Ishikawa (cell line): ENCODE data around the gene SPZ1.

ENCODE experiments used
- CEBPB ChIP-seq: IDR thresholded peaks from 2 replicates; pipeline ENCODE4 v1.6.1; 2012
- CREB1 ChIP-seq: IDR thresholded peaks from 2 replicates; pipeline ENCODE4 v1.6.1; 2012; ENCODE audit warnings: low read depth
- EGR1 ChIP-seq: IDR thresholded peaks from 2 replicates; pipeline ENCODE4 v1.6.1; 2012
- EP300 ChIP-seq: IDR thresholded peaks from 2 replicates; pipeline ENCODE4 v1.6.1; 2012; ENCODE audit warnings: borderline replicate concordance
- FOXM1 ChIP-seq: IDR thresholded peaks from 2 replicates; pipeline ENCODE4 v1.6.1; 2012; ENCODE audit warnings: low read depth, borderline replicate concordance
- MAX ChIP-seq: IDR thresholded peaks from 2 replicates; pipeline ENCODE4 v1.6.1; 2012
- NFIC ChIP-seq: IDR thresholded peaks from 2 replicates; pipeline ENCODE4 v1.6.1; 2012
- RAD21 ChIP-seq: IDR thresholded peaks from 2 replicates; pipeline ENCODE4 v1.6.1; 2012; ENCODE audit warnings: low read depth
- TAF1 ChIP-seq: IDR thresholded peaks from 2 replicates; pipeline ENCODE4 v1.6.1; 2012; ENCODE audit warnings: low read depth, mild to moderate bottlenecking
- TCF12 ChIP-seq: IDR thresholded peaks from 2 replicates; pipeline ENCODE4 v1.6.1; 2012; ENCODE audit warnings: low read depth
- TEAD4 ChIP-seq: IDR thresholded peaks from 2 replicates; pipeline ENCODE4 v1.6.1; 2012
- YY1 ChIP-seq: IDR thresholded peaks from 2 replicates; pipeline ENCODE4 v1.6.1; 2012; ENCODE audit warnings: low read depth
- ZBTB7A ChIP-seq: IDR thresholded peaks from 2 replicates; pipeline ENCODE4 v1.6.1; 2012; ENCODE audit warnings: low read depth
- TF ChIP-seq, protein P1 (sequence below): IDR thresholded peaks from 2 replicates; pipeline ENCODE4 v1.6.1; 2012
- TF ChIP-seq, protein P2 (sequence below): IDR thresholded peaks from 2 replicates; pipeline ENCODE4 v1.6.1; 2012; ENCODE audit warnings: low read depth, mild to moderate bottlenecking

Gene SPZ1

DNA sequence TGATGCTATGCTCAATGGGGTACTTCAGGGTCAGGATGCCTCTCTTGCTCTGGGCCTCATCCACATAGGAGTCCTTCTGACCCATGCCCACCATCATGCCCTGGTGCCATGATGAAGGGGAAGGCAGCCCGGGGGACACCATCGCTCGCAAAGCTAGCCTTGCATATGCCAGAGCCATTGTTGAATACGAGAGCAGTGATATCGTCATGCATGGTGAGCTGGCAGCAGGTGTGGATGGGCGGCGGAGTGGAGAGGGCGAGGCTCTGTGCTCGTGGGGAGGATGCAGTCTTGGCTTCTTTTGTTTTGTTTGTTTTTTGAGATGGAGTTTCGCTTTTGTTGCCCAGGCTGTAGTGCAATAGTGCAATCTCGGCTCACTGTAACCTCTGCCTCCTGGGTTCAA, 17.2 kb upstream of the SPZ1 start:
- no peak for TF ChIP-seq MAX
- no peak for TF ChIP-seq NFIC
- TF ChIP-seq TAF1: no peak
- TF ChIP-seq TCF12: no peak
- no peak for TF ChIP-seq CREB1
- no peak for TF ChIP-seq EGR1
- no peak for TF ChIP-seq CEBPB
- TF ChIP-seq, protein P1, sequence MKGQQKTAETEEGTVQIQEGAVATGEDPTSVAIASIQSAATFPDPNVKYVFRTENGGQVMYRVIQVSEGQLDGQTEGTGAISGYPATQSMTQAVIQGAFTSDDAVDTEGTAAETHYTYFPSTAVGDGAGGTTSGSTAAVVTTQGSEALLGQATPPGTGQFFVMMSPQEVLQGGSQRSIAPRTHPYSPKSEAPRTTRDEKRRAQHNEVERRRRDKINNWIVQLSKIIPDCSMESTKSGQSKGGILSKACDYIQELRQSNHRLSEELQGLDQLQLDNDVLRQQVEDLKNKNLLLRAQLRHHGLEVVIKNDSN: no peak
- TF ChIP-seq EP300: no peak
- no peak for TF ChIP-seq FOXM1

- TF ChIP-seq, protein P2, sequence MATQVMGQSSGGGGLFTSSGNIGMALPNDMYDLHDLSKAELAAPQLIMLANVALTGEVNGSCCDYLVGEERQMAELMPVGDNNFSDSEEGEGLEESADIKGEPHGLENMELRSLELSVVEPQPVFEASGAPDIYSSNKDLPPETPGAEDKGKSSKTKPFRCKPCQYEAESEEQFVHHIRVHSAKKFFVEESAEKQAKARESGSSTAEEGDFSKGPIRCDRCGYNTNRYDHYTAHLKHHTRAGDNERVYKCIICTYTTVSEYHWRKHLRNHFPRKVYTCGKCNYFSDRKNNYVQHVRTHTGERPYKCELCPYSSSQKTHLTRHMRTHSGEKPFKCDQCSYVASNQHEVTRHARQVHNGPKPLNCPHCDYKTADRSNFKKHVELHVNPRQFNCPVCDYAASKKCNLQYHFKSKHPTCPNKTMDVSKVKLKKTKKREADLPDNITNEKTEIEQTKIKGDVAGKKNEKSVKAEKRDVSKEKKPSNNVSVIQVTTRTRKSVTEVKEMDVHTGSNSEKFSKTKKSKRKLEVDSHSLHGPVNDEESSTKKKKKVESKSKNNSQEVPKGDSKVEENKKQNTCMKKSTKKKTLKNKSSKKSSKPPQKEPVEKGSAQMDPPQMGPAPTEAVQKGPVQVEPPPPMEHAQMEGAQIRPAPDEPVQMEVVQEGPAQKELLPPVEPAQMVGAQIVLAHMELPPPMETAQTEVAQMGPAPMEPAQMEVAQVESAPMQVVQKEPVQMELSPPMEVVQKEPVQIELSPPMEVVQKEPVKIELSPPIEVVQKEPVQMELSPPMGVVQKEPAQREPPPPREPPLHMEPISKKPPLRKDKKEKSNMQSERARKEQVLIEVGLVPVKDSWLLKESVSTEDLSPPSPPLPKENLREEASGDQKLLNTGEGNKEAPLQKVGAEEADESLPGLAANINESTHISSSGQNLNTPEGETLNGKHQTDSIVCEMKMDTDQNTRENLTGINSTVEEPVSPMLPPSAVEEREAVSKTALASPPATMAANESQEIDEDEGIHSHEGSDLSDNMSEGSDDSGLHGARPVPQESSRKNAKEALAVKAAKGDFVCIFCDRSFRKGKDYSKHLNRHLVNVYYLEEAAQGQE: no peak
- TF ChIP-seq YY1 (no peak), NFIC (no peak), EGR1 (no peak), MAX (no peak), TCF12 (no peak), ZBTB7A (no peak), FOXM1 (no peak), TEAD4 (no peak), TAF1 (no peak), EP300 (no peak)
- TF ChIP-seq, protein P1: no peak
Observed at GRCh38 chr5:80308526-80308925, 11.3 kb upstream of the SPZ1 start.

GRCh38 chr5:80309871-80310665, 9.7 kb upstream of the SPZ1 start:
- TF ChIP-seq TEAD4: no peak
- no peak for TF ChIP-seq TCF12
- no peak for TF ChIP-seq EGR1
- no peak for TF ChIP-seq YY1
- TF ChIP-seq FOXM1: no peak
- TF ChIP-seq, protein P1: no peak
- TF ChIP-seq EP300: no peak
- TF ChIP-seq, protein P2: no peak
- TF ChIP-seq MAX: no peak
- TF ChIP-seq TAF1: no peak
- TF ChIP-seq NFIC: no peak
- TF ChIP-seq CREB1: no peak
- no peak for TF ChIP-seq RAD21
- no peak for TF ChIP-seq ZBTB7A
- no peak for TF ChIP-seq CEBPB

- no peak for TF ChIP-seq TCF12
- TF ChIP-seq RAD21: no peak
- TF ChIP-seq EP300: no peak
- TF ChIP-seq YY1: no peak
- no peak for TF ChIP-seq FOXM1
- TF ChIP-seq, protein P2: no peak
- TF ChIP-seq MAX: no peak
- no peak for TF ChIP-seq NFIC
- no peak for TF ChIP-seq CREB1
- no peak for TF ChIP-seq TAF1
- no peak for TF ChIP-seq ZBTB7A
- no peak for TF ChIP-seq TEAD4
- TF ChIP-seq, protein P1: no peak
- no peak for TF ChIP-seq CEBPB
- TF ChIP-seq EGR1: no peak
Observed at GRCh38 chr5:80315244-80315643, 4.6 kb upstream of the SPZ1 start.
